GM18868 (cell line): ENCODE measurements around the gene GSPT1.

Experiments used
- ATAC-seq: cut with Tn5 transposase; IDR thresholded peaks from one replicate; pipeline ENCODE4 v1.9.1; 2021; ENCODE audit warnings: mild to moderate bottlenecking, moderate library complexity; ENCODE audit not compliant: unreplicated experiment

GSPT1 gene

DNA sequence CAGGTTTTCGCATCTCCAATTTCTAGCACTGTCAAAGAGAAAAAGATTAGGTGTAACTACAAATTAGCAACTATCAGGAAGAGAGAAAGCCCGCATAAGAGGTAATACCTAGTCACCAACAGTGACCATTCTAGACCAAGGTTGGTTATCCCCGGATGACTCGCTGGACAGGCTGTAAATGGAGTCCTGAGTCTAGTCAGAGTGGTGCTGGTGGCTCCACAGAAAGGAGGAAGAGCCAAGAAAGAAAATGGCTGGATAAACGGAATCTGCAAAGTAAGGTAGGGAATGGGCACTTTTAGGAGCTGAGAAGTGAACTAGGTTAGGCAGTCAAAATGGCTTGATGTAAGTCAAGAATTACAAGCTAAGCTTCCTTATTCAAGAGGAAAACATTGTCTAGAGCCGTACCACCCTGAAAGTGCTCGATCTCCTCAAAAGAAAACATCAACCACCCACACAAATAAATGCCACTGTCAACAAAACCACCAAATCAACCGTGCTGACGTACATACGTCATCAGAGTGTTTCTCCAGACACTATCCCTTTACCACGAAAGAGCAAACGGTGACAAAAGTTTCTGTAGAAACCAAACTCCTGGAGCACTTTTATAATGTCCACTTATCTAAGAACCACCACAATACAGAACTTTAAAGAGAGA lies 2.2 kb downstream of the GSPT1 start:
- no peak for ATAC-seq

DNA sequence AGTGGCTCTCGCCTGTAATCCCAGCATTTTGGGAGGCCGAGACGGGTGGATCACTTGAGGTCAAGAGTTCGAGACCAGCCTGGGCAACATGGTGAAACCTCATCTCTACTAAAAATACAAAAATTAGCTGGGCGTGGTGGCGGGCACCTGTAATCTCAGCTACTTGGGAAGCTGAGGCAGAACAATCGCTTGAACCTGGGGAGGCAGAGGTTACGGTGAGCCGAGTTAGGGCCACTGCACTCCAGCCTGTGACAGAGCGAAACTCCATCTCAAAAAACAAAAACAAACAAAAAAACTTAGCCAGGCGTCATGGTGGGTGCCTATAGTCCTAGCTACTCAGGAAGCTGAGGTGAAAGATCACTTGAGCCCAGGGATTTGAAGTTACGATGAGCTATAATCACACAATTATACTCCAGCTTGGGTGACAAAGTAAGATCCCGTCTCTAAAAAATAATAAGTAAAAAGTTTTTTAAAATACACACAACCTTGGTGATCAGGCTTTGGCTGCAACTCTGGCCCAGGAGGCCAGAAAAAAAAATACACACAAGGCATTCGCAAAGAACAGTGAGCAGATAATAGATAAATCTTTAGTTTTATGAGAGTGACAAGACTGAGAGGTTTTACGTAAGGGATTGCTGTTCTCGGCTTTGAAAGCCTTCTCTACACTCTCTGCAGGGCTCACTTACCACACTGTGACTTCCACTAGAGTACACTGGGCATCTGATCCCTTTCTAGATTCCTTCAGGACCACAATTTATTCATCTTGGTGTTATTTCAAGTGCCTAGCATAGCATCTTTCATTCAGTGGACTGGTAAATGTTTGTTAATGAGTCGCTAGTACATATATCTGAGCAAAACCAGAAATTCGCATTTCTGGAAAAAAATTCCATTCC lies 5.9 kb downstream of the GSPT1 start:
- ATAC-seq: no peak

DNA sequence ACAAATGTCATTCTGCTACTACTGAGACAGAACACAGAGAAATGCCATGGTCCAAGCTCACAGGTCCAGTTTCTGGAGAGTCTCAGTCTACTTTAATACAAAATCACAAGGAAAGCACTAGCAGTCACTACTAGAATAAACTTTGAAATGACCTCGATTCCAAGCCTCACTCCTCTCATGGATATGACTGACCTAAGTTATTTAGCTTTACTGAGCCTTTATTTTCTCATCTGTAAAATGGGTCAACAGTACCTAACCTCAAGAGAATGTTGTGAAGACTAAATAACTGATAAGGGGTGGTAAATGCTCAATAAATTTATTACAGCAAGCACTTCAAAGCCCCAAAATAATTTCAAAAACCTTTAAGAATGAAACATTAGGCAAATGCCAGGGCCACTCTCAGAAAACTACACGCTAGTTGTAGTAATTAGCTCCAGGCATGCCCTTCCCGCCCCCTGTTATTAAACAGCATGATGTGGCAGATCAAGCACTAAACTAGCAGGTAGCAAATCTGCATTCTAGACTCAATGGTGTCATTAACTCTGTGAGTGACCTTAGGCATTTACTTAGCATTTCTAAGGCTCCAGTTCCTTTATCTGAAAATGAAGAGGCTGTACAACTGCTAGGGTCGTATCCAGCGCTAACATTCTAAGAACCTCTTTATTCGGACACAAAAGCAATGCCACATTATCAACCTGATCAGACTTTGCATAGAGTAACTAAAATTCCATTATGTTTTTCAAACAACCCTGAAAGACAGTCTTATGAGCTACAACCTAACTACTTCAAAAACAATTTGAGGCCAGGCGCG lies 8.4 kb downstream of the GSPT1 start:
- no peak for ATAC-seq

DNA sequence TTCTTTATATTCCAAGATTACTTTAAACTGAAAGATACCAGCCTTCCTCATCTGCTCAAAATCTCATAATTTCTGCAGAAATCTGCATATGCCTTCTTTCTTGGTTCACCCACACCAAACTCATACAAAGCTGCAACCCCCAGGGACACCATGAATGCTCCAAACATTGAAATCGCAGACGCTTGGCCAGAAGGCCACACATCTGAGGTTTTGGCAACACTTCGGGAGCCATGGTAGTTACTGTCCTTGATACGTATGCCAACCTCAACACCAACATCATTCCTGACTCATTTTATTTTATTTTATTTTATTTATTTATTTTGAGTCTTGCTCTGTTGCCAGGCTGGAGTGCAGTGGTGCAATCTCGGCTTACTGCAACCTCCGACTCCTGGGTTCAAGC lies 11.8 kb downstream of the GSPT1 start:
- no peak for ATAC-seq

DNA sequence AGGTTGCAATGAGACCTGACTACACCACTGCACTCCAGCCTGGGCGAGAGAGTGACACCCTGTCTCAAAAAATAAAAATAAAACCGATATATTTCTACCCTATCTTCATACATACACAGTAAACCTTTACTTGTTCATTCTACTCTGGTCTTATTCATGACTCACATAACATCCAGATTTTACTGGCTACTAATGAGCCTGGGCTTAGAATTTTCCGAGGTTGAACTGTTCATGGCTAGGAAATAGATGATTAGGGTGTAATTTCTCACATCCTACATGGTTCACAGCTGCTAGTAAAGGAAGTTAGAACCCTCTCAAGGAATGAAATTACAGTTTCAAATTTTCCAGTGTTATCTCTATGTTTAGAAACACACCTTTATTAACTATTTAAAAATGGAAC lies 14.7 kb downstream of the GSPT1 start:
- ATAC-seq: no peak

DNA sequence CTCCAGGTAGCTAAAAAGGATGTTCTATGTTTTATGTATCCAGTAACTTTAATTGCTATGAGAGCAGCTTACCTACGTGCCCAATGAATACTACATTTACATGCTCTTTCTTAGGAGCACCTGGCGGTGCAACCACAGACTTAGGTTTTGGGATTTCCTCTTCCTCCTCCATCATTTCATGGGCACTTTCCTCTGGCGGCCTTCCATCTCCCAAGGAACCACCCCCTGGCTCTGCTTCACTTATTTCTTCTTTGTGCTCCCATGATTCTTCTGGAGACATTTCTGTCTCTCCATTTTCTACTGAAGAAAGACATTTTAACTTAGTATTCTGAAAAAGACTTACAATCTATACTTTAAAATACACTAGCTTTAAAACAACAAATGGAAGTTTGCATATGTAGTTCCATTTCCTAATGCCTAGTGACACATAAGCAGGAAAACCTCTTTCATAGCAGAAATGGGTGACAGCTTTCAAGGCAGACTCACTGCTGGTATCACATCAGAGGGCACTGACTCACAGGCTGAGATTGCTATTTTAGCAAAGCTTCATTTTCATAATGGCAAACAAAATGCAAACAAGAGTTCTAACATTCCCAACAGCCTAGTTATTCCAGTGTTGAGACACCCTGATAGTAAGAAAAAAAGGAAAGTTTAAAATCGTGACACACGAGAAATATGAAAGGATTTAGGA lies 19.1 kb downstream of the GSPT1 start:
- ATAC-seq: no peak

DNA sequence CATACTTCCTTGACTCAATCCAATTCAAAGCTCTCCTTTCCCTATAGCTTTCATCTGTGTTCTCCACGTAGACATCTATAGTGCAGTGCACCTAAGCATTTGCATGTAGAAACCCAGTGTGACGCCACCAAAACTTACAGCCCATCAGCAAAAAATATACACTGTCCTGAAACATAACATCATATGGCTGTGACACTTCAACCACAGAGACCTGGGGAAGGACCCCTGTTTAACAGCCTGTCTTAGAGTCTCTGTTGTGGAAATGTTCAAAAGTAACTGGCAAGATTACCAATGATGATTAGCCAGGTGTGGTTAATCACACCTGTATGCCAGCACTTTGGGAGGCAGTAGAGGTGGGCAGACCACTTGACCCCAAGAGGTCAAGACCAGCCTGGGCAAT lies 22.2 kb downstream of the GSPT1 start:
- ATAC-seq: no peak

DNA sequence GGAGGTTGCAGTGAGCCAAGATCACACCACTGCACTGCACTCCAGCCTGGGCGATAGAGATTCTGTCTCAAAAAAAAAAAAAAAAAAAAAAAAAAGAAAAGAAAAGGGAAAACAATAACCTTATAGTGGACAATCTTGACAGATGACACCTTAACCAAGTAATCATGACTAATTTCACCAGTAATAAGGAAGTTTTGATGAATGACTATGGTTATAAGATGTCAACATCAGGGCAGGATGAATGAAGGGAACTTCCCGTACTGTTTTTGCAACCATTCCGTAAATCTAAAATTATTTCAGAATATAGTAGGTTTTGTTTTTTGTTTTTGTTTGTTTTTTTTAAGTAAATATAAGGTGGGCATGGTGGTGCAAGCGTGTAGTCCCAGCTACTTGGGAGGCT lies 23.0 kb downstream of the GSPT1 start:
- ATAC-seq: no peak

DNA sequence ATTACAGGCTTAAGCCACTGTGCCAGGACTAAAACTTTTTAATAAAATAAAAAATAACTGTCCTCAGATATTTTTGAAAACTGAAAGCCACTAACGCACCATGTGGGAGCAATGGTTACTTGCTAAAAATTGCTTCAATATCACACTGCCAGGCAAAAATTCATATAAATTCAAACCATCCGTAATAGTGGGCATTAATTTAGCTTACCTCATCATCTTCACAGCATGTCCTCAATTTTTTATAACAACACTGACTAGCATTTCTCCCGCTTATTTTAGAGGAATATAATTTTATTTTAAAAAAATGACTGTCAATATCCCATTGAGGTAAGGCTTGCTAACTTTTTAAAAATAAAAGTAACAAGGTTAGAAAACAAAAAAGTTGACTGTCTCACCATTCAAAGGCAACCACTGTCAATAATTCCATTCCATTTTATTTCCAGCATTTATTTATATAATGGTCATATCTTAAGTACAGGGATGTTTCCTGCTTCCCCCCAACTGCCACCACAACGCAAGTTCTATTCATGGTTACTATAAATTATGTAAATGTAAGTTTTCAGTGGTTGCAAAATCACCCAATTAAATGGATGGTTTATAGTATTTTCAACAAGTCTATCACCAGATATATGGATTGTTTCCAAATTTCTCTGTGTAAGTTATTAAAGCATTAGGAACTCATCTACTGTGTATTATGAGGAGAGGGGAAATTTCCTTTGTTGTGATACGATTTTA lies 25.4 kb downstream of the GSPT1 start:
- no peak for ATAC-seq

DNA sequence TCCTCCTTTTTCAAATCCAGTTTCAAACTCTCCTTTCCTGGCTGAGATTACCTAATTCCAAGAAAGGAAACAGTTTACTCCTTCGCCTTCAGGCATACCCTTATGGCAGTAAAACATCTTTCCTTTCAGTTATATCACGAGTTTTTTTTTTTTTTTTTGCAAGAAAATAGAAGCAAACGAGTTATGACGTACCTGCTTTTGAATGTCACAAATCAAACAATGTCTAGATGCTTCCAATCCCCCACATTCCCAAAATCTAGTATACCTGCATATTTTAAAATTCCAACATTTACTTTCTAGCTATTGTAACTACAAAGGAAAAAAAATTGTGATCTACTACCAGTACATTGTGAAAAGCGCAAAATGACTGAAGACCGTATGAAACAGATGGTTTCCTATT lies 28.9 kb downstream of the GSPT1 start:
- no peak for ATAC-seq

DNA sequence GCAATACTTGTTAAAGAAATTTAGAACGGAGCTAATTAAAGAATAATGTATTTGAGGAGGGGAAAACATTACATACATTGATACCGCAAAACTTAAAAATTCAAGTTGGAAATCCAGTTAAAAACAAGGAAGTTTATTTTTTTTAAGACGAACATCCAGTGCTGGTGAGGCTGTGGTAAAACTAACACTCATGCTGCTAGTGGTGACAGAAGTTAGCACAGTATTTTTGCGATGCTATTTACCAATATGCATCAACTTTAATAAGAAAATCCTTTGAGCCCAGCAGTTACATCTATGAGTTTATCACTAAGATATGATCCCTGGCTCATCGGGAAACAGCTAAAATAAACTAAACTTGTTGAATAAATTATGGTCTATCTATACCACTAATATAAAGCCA lies 31.7 kb downstream of the GSPT1 start:
- ATAC-seq: no peak

DNA sequence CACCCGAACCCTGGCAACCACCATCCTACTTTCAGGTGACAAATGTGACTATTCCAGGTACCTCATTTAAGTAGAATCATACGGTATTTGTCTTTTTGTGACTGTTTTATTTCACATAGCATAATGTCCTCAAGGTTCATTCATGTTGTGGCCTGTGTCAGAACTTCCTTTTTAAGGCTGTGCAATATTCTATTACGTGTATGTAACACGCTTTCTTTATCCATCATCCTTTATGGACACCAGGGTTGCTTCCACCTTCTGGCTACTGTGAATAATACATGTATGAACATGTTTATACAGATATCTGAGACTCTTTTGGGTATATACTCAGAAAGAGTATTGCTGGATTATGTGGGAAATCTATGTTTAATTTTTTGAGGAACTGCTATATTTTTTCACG lies 35.7 kb downstream of the GSPT1 start:
- ATAC-seq: no peak

DNA sequence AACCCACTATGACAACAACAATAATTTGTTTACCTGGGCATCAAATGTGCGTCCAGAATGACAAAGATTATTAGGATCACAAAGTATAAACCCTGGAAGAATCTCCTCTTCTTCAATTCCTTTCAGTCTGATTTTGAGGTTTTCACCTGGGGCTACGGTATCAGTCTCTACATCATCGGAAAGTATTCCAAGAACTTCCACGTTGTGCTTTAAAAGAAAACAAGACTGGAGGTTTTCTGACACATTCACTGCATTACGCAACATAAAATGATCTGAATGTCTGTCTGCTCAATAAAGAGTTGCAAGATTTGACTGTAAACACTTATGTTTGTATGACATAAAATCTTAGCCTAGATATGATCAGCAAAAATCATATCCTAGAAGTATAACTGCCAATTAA lies 38.4 kb downstream of the GSPT1 start:
- no peak for ATAC-seq

DNA sequence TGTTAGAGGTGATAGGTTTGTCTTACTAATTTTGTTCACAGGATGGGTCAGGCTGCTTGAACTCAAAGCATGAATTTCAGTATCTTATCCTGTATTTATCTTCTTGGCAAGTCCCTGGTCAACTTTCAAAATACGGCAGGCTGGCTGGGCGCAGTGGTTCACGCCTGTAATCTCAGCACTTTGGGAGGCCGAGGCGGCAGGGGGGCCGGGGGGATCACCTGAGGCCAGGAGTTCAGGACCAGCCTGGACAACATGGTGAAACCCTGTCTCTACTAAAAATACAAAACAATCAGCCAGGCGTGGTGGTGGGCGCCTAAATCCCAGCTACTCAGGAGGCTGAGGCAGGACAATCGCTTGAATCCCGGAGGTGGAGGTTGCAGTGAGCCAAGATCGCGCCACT lies 39.5 kb downstream of the GSPT1 start:
- no peak for ATAC-seq

DNA sequence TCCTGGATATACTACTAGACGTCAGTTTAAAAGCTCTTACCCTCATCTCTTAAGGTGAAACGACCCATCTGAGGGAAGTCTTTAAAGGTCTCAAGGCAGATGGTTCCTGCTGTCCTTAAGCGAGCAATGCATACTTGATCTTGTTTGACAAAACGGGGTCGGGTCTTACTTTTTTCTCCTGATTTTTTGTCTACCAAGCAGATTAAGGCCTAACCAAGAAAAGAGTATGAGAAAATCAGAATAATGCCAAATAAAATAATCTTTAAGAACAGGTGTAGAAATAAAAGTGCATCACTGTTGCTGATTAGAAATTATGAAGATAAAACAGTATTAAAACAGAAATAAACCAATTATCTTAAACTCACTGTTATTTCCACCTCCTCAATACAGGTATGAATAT lies 40.0 kb downstream of the GSPT1 start:
- no peak for ATAC-seq

DNA sequence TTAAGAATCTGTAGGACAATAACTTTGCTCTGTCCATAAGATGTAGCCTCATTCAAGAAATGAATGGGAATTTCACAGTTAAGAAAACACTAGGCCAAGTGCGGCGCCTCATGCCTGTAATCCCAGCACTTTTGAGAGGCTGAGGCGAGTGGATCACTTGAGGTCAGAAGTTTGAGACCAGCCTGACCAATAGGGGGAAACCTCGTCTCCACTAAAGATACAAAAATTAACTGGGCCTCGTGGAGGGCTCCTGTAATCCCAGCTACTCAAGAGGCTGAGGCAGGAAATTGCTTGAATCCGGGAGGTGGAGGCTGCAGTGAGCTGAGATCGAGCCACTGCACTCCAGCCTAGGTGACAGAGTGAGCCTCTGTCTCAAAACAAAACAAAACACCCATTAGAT lies 44.6 kb downstream of the GSPT1 start:
- ATAC-seq: no peak

DNA sequence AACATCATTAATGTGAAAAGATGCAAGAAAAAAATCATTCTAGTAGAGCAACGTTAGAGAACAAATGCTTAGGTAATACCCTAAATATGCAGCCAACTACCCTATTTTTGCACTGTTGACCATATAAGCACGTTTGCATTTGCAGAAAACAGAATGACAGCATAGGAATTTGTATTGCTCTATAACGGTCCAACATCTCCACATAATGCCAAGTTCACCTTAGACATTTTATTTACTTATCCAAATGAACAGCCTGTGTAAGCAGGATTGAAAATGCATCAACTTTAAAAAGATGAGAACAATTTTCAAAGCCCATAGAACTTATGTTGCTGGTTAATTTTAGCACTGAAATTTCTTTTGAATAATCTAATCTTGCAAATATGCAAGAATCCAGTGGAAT lies 45.4 kb downstream of the GSPT1 start:
- ATAC-seq: no peak

DNA sequence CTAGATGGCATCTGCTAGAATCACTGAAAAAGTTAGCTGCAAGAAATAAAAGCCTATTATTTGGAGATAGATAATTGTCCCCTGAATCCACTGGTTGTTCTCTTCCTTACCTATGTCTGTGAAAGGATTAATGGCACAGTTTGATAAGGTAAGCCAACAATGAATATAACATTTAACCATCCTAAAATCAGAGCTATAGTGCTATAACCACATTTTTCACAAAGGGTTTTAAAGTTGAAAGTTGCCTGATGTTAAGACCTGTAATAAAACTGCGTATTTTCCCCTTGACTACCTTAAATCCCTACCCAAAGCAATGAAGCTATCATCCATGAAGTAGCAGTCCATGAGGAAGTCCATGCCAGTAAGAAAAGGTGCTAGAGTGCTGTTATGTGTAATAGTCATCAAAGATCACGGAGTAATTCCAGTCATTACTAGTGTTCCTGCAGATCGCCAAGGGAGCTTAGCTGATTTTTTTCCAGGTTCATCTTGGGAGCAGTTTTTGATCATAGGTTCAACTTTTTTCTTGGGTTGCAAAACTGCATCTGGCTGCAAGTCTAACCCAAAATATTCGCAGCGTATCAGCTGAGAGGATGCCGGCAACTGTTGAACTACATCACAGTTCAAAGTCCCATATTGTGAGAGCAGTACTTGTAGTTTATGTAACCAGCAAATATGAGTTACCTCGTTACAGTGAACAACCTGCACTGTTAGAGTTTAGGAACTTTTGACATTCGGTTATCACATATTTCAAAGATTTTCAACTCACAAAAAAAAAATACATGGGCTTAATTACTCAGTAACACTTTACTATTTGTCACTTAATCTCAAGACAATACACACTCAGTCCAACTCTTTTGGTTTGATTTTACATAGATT lies 46.2 kb downstream of the GSPT1 start:
- ATAC-seq: no peak

DNA sequence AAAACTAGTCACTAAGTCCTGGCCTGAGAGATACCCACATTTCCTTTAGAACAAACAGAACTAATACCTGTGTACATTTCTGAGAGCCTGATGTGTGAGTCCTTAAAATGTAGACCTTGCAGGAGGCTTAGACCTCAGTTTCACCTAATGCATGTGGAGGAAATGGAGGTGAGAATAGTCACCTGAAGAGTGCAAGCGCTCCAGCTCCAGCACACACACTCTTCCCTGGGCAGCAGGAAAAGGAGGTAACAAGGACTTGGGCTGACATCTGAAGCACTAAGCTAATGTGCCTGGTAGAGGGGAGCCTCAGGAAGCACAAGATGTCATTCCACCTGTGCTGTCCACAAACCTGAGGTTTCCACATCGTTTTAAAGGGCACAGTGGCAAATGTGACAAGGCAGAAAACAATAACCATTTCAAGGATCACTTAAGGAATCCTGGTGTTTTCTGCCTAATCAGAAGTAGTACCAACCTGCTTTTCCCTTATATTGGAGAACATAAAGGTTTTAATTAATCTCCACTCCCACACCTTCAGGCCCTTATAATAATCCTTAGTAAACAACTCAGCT lies 47.3 kb downstream of the GSPT1 start:
- no peak for ATAC-seq
